ENCODE data around the gene PDE6A. TPM values are rescaled to one million over a fixed set of nuclear protein-coding genes. Genes with fewer than 3 reads are reported as not detected.

PDE6A gene
- total RNA-seq, 2 experiments from 2014 or later = not detected

GRCh38 chr5:149959406-149960236 is 15.0 kb upstream of the PDE6A start:
- H3K79me2 ChIP-seq (ENCODE audit: insufficient read depth, low read depth, low read length) = no peaks in the 10 kb centered on the region
- DNase-seq (ENCODE audit: low spot score) = peak; percentile 49
- H3K4me2 ChIP-seq (ENCODE audit: low read length) = peak overlapping the region; percentile 87
- H3K4me3 ChIP-seq (ENCODE audit: low read depth, low read length, poor library complexity, severe bottlenecking) = peak overlapping the region; percentile 72
- no peaks in the 10 kb centered on the region for H3K36me3 ChIP-seq (ENCODE audit: insufficient read depth, low read length)
- H3K4me1 ChIP-seq (ENCODE audit: insufficient read depth, low read length, poor library complexity, severe bottlenecking) = peaks cover 9% of the 10 kb centered on the region
- ChIA-PET POLR2A (interaction anchor here (0.5 to 1.7 kb wide), 6 partner anchors 10 to 130 kb away, joined by 3 to 4 read pairs (median 3); no protein-coding TSS in a partner anchor), CTCF (ENCODE audit: unreplicated experiment) (interaction anchor here (0.6 to 1.2 kb wide), 5 partner anchors 21 to 301 kb away, joined by 3 to 5 read pairs (median 3); no protein-coding TSS in a partner anchor)
- H3K9me3 ChIP-seq (ENCODE audit: low read length) = no peaks in the 10 kb centered on the region
- no peaks in the 10 kb centered on the region for H3K9me2 ChIP-seq (ENCODE audit: insufficient read depth, low read length)
- intact Hi-C loops (cut with micrococcal nuclease; ENCODE audit: unreplicated experiment) = loop anchor here (2.0 to 10.0 kb wide), 3 partner anchors 41 to 125 kb away; partner anchors contain the start of genes HMGXB3 and TIGD6
- BruUV-seq (replicated peaks) = no TSS peak
- TF ChIP-seq EZH2phosphoT487 (IDR thresholded peaks at IDR 0.05; ENCODE audit: borderline replicate concordance, low read depth, low read length) = no peak
- peak; percentile 91 for TF ChIP-seq CTCF (conservative IDR thresholded peaks at IDR 0.05; ENCODE audit: low read length)
- H2AFZ ChIP-seq (ENCODE audit: low read length) = peak overlapping the region; percentile 92; the same call in 1 of the 2 replicates
- no peaks in the 10 kb centered on the region for H4K20me1 ChIP-seq (ENCODE audit: insufficient read depth, low read length)
- no peak overlapping the region for H3K27ac ChIP-seq (ENCODE audit: low read depth, low read length, poor library complexity, severe bottlenecking)

- Histone ChIP-seq H3K27ac (ENCODE audit: low read depth, low read length, poor library complexity, severe bottlenecking) (no peak overlapping the region), H4K20me1 (ENCODE audit: insufficient read depth, low read length) (no peaks in the 10 kb centered on the region), H3K36me3 (ENCODE audit: insufficient read depth, low read length) (no peaks in the 10 kb centered on the region), H3K4me3 (ENCODE audit: low read depth, low read length, poor library complexity, severe bottlenecking) (no peak overlapping the region), H3K79me2 (ENCODE audit: insufficient read depth, low read depth, low read length) (no peaks in the 10 kb centered on the region), H3K4me2 (ENCODE audit: low read length) (no peak overlapping the region), H2AFZ (ENCODE audit: low read length) (no peak overlapping the region), H3K9me3 (ENCODE audit: low read length) (no peaks in the 10 kb centered on the region), H3K4me1 (ENCODE audit: insufficient read depth, low read length, poor library complexity, severe bottlenecking) (peaks cover 9% of the 10 kb centered on the region), H3K9me2 (ENCODE audit: insufficient read depth, low read length) (no peaks in the 10 kb centered on the region)
- POLR2A ChIA-PET = interaction anchor here (0.5 to 1.1 kb wide), 5 partner anchors 11 to 47 kb away, joined by 3 read pairs; partner anchors contain the start of genes HMGXB3 and TIGD6
- intact Hi-C loops (cut with micrococcal nuclease; ENCODE audit: unreplicated experiment) = no loop called here
- no peak for DNase-seq (ENCODE audit: low spot score)
- TF ChIP-seq CTCF (conservative IDR thresholded peaks at IDR 0.05; ENCODE audit: low read length) (no peak), EZH2phosphoT487 (IDR thresholded peaks at IDR 0.05; ENCODE audit: borderline replicate concordance, low read depth, low read length) (no peak)
- no TSS peak for BruUV-seq (replicated peaks)
- CTCF ChIA-PET (ENCODE audit: unreplicated experiment) = no interaction called here
These were observed 13.3 kb upstream of the PDE6A start for GRCh38 chr5:149957855-149958254.

- TF ChIP-seq EZH2phosphoT487 (IDR thresholded peaks at IDR 0.05; ENCODE audit: borderline replicate concordance, low read depth, low read length) (no peak), CTCF (conservative IDR thresholded peaks at IDR 0.05; ENCODE audit: low read length) (no peak)
- ChIA-PET POLR2A (no interaction called here), CTCF (ENCODE audit: unreplicated experiment) (interaction anchor here (0.6 kb wide), 1 partner anchor 366 kb away, joined by 3 read pairs; no protein-coding TSS in a partner anchor)
- H3K4me2 ChIP-seq (ENCODE audit: low read length) = no peak overlapping the region
- no peaks in the 10 kb centered on the region for H3K9me2 ChIP-seq (ENCODE audit: insufficient read depth, low read length)
- no TSS peak for BruUV-seq (replicated peaks)
- H3K79me2 ChIP-seq (ENCODE audit: insufficient read depth, low read depth, low read length) = no peaks in the 10 kb centered on the region
- intact Hi-C loops (cut with micrococcal nuclease; ENCODE audit: unreplicated experiment) = no loop called here
- DNase-seq (ENCODE audit: low spot score) = no peak
- H3K9me3 ChIP-seq (ENCODE audit: low read length) = no peaks in the 10 kb centered on the region
- no peaks in the 10 kb centered on the region for H4K20me1 ChIP-seq (ENCODE audit: insufficient read depth, low read length)
- no peak overlapping the region for H3K27ac ChIP-seq (ENCODE audit: low read depth, low read length, poor library complexity, severe bottlenecking)
- no peak overlapping the region for H3K4me3 ChIP-seq (ENCODE audit: low read depth, low read length, poor library complexity, severe bottlenecking)
- H3K4me1 ChIP-seq (ENCODE audit: insufficient read depth, low read length, poor library complexity, severe bottlenecking) = peaks cover 9% of the 10 kb centered on the region
- H3K36me3 ChIP-seq (ENCODE audit: insufficient read depth, low read length) = no peaks in the 10 kb centered on the region
- H2AFZ ChIP-seq (ENCODE audit: low read length) = no peak overlapping the region
These were observed 12.1 kb upstream of the PDE6A start for GRCh38 chr5:149956685-149957084.

Measured in OCI-LY7 (cell line).